Measurements from ENCODE around the gene UNKL.

UNKL gene

GRCh38 chr16:1334739-1335138 is 79.8 kb downstream of the UNKL start:
- DNase-seq (ENCODE audit: low spot score), result no peak
- no peak overlapping the region for H3K27ac ChIP-seq
- no peak for TF ChIP-seq CTCF (conservative IDR thresholded peaks at IDR 0.05; ENCODE audit: low read depth)
- CTCF ChIA-PET, result no interaction called here
- POLR2A ChIA-PET (ENCODE audit: low non-redundant PET), result no interaction called here

GRCh38 chr16:1333854-1334700 is 80.4 kb downstream of the UNKL start:
- no peak overlapping the region for H3K27ac ChIP-seq
- ChIA-PET CTCF (no interaction called here), POLR2A (ENCODE audit: low non-redundant PET) (no interaction called here)
- no peak for TF ChIP-seq CTCF (conservative IDR thresholded peaks at IDR 0.05; ENCODE audit: low read depth)
- DNase-seq (ENCODE audit: low spot score), result no peak

- ChIA-PET POLR2A (ENCODE audit: low non-redundant PET) (interaction anchor here (0.9 kb wide), 1 partner anchor 10 kb away, joined by 3 read pairs; no protein-coding TSS in a partner anchor), CTCF (no interaction called here)
- TF ChIP-seq CTCF (conservative IDR thresholded peaks at IDR 0.05; ENCODE audit: low read depth), result no peak
- DNase-seq (ENCODE audit: low spot score), result peak; percentile 73
- H3K27ac ChIP-seq, result no peak within 1 kb of the TSS
These were observed 81.2 kb downstream of the UNKL start, which contains the start of gene BAIAP3 for GRCh38 chr16:1333149-1333812. TSS of gene BAIAP3 (plus strand) at chr16:1333645. CDS start at chr16:1338550, 4,905 bp downstream.

GRCh38 chr16:1332618-1333148 is 81.8 kb downstream of the UNKL start:
- ChIA-PET CTCF (interaction anchor here (0.5 kb wide), 1 partner anchor 15 kb away, joined by 3 read pairs; no protein-coding TSS in a partner anchor), POLR2A (ENCODE audit: low non-redundant PET) (interaction anchor here (0.9 kb wide), 1 partner anchor 9 kb away, joined by 3 read pairs; no protein-coding TSS in a partner anchor)
- DNase-seq (ENCODE audit: low spot score), result no peak
- no peak for TF ChIP-seq CTCF (conservative IDR thresholded peaks at IDR 0.05; ENCODE audit: low read depth)
- H3K27ac ChIP-seq, result no peak overlapping the region

GRCh38 chr16:1331712-1332617 is 82.5 kb downstream of the UNKL start:
- POLR2A ChIA-PET (ENCODE audit: low non-redundant PET), result interaction anchor here (0.9 kb wide), 1 partner anchor 9 kb away, joined by 3 read pairs; no protein-coding TSS in a partner anchor
- DNase-seq (ENCODE audit: low spot score), result peak; percentile 57

More at GRCh38 chr16:1331712-1332617, 82.5 kb downstream of the UNKL start:
- CTCF ChIA-PET, result interaction anchor here (0.5 to 0.9 kb wide), 3 partner anchors 11 to 35 kb away, joined by 3 to 4 read pairs (median 3); no protein-coding TSS in a partner anchor
- TF ChIP-seq CTCF (conservative IDR thresholded peaks at IDR 0.05; ENCODE audit: low read depth), result no peak
- H3K27ac ChIP-seq, result no peak overlapping the region
